Measurements from ENCODE around the gene SHC4.

SHC4 gene

DNA sequence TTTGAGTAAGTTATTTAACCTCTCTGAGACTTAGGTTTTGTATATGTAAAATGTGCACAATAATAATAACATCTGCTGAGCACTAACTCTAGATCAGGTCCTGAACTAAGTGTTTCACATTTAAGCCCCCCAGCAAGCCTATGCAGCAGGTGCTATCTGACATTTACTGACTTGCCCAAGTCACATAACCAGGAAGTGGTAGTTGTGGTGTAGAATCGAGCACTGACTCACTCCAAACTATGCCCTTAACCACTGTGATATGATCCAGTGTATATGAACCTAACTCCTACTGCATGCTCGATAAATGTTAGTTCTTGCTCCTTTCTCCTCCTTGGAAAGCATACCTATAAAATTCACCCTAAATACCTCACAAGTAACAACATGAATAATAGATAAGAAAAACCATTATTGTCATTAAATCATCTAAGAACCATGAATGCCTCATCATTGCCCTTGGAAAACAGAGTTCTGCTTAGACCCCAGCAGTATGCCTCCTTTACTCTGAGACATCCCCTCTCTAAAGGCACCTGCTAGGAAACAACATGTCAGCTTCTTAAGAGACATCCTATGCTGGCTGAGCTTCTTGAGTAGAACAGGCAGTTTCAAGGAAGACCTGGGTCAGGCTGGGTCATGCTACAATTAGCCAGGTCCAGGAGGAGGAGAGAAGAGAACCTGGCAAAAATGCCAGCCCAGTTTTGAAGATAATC, 3.0 kb upstream of the SHC4 start:
- FAIRE-seq, result no peak

DNA sequence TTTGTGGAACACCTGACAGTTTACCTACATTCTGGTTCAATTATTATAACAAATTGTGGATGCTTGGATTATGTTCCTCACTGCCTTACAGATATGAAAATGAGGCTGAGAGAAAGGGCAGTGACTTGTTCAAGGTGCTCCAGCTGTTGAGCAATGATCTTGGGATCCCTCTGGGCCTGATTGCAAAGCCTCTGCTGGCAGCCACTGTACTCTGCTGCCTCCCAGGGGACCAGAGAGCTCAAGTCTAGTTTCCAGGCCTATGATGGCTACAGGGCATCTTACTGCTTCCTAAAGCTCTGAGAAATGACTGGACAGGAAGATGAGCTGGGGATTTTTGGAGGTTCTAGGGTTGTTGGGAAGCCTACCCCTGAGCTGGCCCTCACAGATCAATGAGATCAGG, 2.3 kb upstream of the SHC4 start:
- FAIRE-seq, result no peak

- no peak for FAIRE-seq
These were observed 1.2 kb upstream of the SHC4 start for GRCh38 chr15:48964898-48965297.

DNA sequence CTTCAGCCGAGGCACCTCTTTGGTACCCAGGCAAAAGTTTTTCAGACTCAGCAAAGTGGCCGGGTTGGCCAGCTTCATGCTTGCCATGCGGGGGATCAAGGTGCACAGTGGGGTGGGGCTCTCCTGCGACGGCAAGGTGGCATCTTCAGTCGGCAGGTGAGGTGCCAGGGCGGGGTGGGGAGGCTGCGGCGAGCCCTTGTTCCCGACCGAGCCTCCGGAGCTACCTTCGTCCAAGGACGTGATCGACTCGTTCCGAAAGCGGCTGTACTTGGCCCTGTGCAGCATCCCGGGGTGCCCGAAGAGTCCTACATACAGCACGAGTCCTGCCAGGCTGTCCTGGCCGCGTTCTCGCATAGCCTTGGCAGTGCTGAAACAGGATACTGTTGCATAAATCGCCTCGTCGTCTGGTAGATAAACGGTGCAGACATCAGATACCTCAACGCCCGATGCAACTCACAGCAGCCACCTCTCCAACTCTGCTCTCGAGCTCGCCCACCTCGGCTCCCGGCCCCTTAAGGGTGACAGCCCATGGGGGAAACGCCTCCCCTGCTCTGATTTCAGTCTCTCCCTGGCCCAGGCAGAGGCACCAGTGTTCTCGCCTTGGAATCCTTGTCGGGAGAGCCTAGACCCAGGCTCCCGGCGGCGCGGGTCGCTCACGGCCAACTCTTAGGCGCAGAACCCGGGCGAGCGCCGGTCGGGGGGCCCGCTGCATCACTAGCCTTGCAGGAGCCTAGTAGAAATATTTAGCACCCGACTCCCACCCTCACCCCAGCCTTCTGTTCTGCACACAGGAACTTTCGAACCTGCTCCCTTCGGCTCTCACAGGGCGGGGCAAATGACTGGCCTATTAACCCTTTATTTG, 826 bp downstream of the SHC4 start:
- no peak for FAIRE-seq

DNA sequence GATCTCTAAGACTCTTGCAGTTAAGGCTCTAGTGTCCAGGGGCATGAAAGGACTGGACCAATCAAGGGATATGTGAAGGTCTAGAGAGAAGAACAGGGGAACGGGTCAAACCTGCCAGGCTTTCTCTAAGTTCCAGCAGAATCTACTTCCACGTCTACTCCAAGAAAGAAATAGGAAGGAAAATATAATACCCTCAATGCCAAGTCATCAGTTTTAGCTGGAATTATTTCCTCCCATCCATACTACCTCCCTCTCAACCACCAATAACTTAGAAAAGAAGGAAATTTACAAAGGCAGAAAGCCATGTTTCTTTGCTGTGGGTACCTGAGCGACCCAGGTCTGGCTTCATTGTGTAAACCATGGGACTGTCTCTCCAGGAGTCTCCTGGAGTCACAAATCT, 7.8 kb downstream of the SHC4 start:
- no peak for FAIRE-seq

- FAIRE-seq, result no peak
These were observed 8.3 kb downstream of the SHC4 start for GRCh38 chr15:48955370-48955769.

- FAIRE-seq, result no peak
These were observed 9.2 kb downstream of the SHC4 start for GRCh38 chr15:48954538-48954937.

GRCh38 chr15:48946840-48947187, 16.9 kb downstream of the SHC4 start:
- no peak for FAIRE-seq

GRCh38 chr15:48946074-48946839, 17.5 kb downstream of the SHC4 start:
- no peak for FAIRE-seq

- FAIRE-seq, result no peak
These were observed 18.3 kb downstream of the SHC4 start for GRCh38 chr15:48945386-48945785.

- FAIRE-seq, result no peak
These were observed 21.8 kb downstream of the SHC4 start for GRCh38 chr15:48941904-48942303.

- FAIRE-seq, result no peak
These were observed 23.2 kb downstream of the SHC4 start for GRCh38 chr15:48940508-48940907.

- FAIRE-seq, result no peak
These were observed 24.1 kb downstream of the SHC4 start for GRCh38 chr15:48939648-48940047.

- no peak for FAIRE-seq
These were observed 25.8 kb downstream of the SHC4 start for GRCh38 chr15:48937886-48938285.

GRCh38 chr15:48936666-48937065, 27.1 kb downstream of the SHC4 start:
- FAIRE-seq, result no peak

DNA sequence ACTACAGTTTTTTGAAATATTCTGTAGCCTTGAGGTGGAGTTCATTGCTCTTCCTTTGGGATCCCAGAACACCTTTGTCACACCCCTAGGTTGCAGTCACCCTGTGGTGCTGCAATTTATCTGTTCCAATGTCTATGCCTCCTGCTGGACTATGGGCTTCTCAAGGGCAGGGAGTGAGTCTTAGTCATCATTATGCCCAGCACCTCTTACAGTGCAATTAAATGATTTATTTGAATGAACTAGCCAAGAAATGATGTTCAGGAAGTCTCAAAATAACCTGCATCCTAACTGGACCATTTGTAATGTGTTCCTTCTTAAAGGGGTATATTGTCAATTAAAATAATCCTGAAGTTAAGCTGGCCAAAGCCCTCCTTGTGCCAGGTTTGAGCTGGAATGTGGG, 28.5 kb downstream of the SHC4 start:
- no peak for FAIRE-seq

- no peak for FAIRE-seq
These were observed 33.0 kb downstream of the SHC4 start for GRCh38 chr15:48930735-48931134.

- FAIRE-seq, result no peak
These were observed 34.1 kb downstream of the SHC4 start for GRCh38 chr15:48929661-48930060.

GRCh38 chr15:48928877-48929538, 34.7 kb downstream of the SHC4 start:
- no peak for FAIRE-seq

DNA sequence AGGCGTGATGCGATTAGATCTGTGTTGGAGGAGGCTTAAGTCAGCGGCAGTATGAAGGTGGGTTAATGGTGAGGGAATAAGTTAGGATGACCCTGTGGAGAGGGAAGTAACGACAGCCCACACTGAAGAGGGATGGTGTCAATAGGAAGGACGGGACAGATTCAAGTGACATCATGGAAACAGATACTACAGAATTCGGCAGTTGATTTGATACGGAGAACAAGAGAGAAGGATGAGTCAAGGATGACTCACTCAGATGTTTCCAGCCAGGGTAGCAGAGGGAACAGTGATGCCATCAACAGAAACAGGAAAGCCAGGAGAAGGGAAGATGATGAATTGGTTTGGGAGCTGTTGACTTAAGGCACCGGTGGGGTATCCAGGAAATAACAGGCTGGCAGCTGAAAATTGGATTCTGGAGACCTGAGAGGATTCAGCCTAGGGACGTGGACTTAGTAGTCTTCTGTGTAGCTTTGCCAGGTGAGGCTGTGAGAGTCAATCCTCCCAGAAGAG, 38.0 kb downstream of the SHC4 start:
- FAIRE-seq, result no peak

DNA sequence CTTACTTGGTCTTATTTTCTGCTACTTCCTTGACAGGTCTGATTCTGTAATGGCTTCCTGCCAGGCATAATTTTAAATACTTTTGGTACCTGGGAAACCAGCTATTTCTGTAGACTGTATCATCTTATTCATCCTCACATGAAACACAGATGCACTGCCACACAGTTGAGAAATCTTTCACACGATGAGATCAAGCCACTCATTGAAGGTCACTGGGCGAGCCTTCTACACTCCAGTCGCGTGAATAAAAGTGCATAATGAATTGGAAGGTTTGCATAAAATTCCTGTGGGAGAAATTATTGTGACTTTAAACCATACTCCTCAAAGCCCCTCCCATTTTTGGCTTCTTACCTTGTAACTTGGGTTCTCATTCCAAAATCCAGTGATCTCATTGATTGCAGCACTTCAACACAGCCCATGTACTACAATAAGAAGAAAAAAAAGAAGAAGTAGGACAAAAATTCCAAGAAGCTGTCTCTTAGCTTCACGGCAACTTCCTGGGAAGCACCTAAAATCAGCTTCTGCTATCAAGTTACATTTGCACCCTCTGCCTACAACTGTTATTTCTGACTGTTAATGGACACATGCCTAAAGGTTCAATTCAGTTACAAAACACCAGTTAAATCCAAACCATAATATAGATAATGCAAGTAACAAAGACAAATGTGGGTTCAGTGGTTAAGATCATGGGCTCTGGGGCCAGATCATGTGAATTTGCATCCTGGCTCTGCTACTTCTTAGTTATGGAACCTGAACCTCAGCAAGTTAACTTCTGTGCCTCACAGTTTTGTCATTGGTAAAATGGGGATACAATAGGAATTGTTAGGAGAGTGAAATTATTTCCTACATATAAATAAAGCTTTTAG, 39.0 kb downstream of the SHC4 start:
- no peak for FAIRE-seq

DNA sequence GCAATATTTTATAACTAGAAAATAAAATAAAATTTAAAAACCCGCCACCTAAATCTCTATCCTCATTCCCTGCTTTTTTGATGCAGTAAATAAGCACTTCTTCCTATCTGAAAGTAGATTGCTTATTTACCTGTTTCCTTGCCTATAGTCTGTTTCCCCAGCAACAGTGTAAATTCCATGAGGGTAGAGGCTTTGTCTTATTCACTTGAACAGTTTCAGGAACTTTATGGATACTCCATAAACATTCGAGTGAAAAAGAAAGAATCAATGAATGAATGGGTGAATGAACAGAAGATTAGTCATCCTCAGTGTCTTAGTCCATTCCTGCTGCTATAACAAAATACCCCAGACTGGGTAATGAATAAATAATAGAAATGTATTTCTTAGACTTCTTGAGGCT, 41.7 kb downstream of the SHC4 start:
- no peak for FAIRE-seq
